ENCODE data around the gene HSD3B1. TPM values are rescaled to one million over a fixed set of nuclear protein-coding genes. Genes with fewer than 3 reads are reported as not detected.

HSD3B1 gene
- total RNA-seq, 1 donor from 2014 or later, result not detected

DNA sequence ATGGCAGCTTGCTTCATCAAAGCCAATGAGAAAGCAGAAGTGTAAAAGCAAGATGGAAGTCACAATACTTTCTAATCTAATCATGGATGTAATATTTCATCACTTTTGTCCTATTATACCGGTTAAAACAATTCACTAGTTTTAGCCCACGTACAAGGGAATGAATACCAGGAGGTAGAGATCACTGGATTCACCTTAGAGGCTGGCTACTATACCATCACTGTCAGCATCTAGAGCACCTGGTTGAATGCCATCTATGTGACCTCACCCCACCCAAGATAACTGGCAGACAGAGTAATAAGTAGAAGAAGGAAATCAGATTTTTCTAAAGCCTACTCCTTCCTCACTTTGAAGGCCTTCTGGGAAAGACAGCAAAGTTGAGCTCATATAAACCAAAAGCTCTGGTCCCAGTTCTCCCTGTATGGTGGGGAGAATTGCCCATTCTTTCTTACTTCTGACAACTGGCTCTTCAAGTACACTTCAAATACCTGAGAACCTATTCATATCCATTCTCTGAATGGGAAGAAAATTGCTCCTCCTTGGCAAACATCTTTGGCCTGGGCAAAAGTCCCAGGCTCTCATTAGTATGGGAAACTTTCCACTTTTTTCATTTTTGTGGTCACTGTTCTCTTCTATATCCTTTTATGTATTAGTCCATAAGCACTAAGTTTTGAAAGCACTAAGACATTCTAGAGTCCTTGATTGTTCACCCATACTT, 24.8 kb downstream of the HSD3B1 start:
- Histone ChIP-seq H3K27ac (ENCODE audit: low read depth, low read length) (no peak overlapping the region), H3K36me3 (ENCODE audit: control insufficient read depth in 3 of 3, insufficient read depth in 3 of 3, low read length in 3 of 3) (no peaks in the 10 kb centered on the region), H3K9me3 (ENCODE audit: control insufficient read depth in 3 of 3, low read length in 3 of 3) (peaks cover 0 to 9% (median 0%) of the 10 kb centered on the region in 3 donors), H3K9ac (ENCODE audit: low read depth in 1 of 3, low read length in 3 of 3) (no peak overlapping the region), H3K27me3 (ENCODE audit: control insufficient read depth in 3 of 3, insufficient read depth in 3 of 3, low read length in 3 of 3) (no peaks in the 10 kb centered on the region), H3K4me1 (ENCODE audit: control insufficient read depth in 3 of 3, insufficient read depth in 3 of 3, low read length in 3 of 3) (no peaks in the 10 kb centered on the region), H3K4me3 (ENCODE audit: low read length in 3 of 3) (no peak overlapping the region)

DNA sequence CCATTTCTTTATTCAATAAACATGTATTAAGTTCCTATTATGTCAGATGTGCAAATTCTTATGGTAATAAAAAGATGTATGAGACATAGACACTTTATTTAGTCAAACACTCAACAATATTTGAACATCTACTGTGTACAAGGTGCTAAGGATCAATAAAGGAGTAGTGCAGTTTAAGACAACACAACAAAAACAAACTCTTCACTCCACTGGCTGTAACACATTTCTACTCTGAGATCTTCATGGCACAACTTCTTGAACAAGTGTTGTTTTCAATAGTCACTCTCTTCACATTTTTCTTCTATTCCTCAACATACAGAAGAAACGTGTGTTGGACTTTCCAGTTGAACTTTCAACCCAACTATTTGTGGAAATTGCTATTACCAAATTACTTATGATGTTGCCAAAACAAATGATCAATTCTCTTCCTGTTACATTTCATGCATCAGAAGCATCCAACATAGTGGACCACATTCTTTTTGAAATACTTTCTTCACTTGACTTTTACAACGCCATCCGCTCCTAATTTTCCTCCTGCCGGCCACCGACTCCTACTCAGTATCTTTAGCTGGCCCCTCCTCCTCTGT, 25.4 kb downstream of the HSD3B1 start:
- Histone ChIP-seq H3K9me3 (ENCODE audit: control insufficient read depth in 3 of 3, low read length in 3 of 3) (peaks cover 0 to 9% (median 0%) of the 10 kb centered on the region in 3 donors), H3K27ac (ENCODE audit: low read depth, low read length) (no peak overlapping the region), H3K9ac (ENCODE audit: low read depth in 1 of 3, low read length in 3 of 3) (no peak overlapping the region), H3K27me3 (ENCODE audit: control insufficient read depth in 3 of 3, insufficient read depth in 3 of 3, low read length in 3 of 3) (no peaks in the 10 kb centered on the region), H3K4me1 (ENCODE audit: control insufficient read depth in 3 of 3, insufficient read depth in 3 of 3, low read length in 3 of 3) (no peaks in the 10 kb centered on the region), H3K36me3 (ENCODE audit: control insufficient read depth in 3 of 3, insufficient read depth in 3 of 3, low read length in 3 of 3) (no peaks in the 10 kb centered on the region), H3K4me3 (ENCODE audit: low read length in 3 of 3) (no peak overlapping the region)

DNA sequence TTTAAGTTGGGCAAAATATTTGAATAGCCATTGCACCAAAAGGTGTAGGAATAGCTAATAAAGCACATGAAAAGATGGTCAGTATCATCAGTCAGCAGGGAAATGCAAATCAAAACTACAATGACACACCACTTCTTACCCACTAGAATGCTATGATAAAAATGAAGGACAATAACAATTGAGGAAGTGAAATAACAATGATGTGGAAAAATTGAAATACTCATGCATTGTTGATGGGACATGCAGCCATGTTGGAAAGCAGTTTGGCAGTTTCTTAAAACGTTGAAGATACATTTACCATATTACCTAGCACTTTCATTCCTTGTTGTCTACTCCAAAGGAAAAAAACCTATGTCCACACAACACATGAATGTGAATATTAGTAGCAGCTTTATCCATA, 28.4 kb downstream of the HSD3B1 start:
- no peak overlapping the region for H3K4me3 ChIP-seq (ENCODE audit: low read length in 3 of 3)
- peaks cover 0 to 8% (median 0%) of the 10 kb centered on the region in 3 donors for H3K9me3 ChIP-seq (ENCODE audit: control insufficient read depth in 3 of 3, low read length in 3 of 3)
- no peak overlapping the region for H3K9ac ChIP-seq (ENCODE audit: low read depth in 1 of 3, low read length in 3 of 3)
- H3K27me3 ChIP-seq (ENCODE audit: control insufficient read depth in 3 of 3, insufficient read depth in 3 of 3, low read length in 3 of 3), result no peaks in the 10 kb centered on the region
- no peaks in the 10 kb centered on the region for H3K4me1 ChIP-seq (ENCODE audit: control insufficient read depth in 3 of 3, insufficient read depth in 3 of 3, low read length in 3 of 3)
- no peak overlapping the region for H3K27ac ChIP-seq (ENCODE audit: low read depth, low read length)
- no peaks in the 10 kb centered on the region for H3K36me3 ChIP-seq (ENCODE audit: control insufficient read depth in 3 of 3, insufficient read depth in 3 of 3, low read length in 3 of 3)

DNA sequence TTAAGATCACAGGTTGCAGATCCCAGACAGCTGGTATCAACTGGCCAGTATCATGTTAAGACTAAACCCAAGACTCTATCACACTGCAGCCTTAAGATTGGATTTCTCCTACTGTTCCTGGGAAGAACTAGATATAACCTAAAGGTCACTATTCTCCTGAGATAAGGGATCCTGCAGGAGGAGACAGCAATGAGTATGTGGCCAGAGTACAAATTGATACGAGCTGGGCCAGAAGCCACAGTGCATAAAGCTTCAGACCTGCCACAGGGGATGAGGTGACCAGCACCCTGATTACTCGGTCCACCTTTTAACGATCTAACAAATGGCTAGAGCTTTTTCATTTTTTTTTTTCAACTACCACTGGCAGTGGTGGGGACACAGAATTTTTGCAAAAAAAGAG, 31.0 kb downstream of the HSD3B1 start:
- Histone ChIP-seq H3K4me3 (ENCODE audit: low read length in 3 of 3) (no peak overlapping the region), H3K27ac (ENCODE audit: low read depth, low read length) (no peak overlapping the region), H3K27me3 (ENCODE audit: control insufficient read depth in 3 of 3, insufficient read depth in 3 of 3, low read length in 3 of 3) (no peaks in the 10 kb centered on the region), H3K36me3 (ENCODE audit: control insufficient read depth in 3 of 3, insufficient read depth in 3 of 3, low read length in 3 of 3) (no peaks in the 10 kb centered on the region), H3K9ac (ENCODE audit: low read depth in 1 of 3, low read length in 3 of 3) (no peak overlapping the region), H3K4me1 (ENCODE audit: control insufficient read depth in 3 of 3, insufficient read depth in 3 of 3, low read length in 3 of 3) (no peaks in the 10 kb centered on the region), H3K9me3 (ENCODE audit: control insufficient read depth in 3 of 3, low read length in 3 of 3) (no peaks in the 10 kb centered on the region)

DNA sequence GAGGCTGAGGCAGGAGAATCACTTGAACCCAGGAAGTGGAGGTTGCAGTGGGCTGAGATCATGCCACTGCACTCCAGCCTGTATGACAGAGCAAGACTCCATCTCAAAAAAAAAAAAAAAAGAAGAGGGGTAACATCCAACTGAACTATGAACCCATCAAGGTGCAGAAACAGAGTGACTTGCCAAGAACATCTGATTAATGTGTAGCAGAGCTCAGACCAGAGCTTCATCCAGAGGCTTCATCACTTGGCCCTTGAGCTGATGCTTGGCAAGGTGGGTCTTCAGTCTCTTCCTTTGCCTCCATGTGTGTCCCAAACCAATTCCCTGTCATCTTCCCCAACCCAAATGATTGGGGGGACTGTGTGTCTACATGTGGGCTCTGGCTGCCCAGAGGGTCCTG, 32.6 kb downstream of the HSD3B1 start:
- Histone ChIP-seq H3K27me3 (ENCODE audit: control insufficient read depth in 3 of 3, insufficient read depth in 3 of 3, low read length in 3 of 3) (no peaks in the 10 kb centered on the region), H3K9ac (ENCODE audit: low read depth in 1 of 3, low read length in 3 of 3) (no peak overlapping the region), H3K27ac (ENCODE audit: low read depth, low read length) (no peak overlapping the region), H3K4me1 (ENCODE audit: control insufficient read depth in 3 of 3, insufficient read depth in 3 of 3, low read length in 3 of 3) (no peaks in the 10 kb centered on the region), H3K4me3 (ENCODE audit: low read length in 3 of 3) (no peak overlapping the region), H3K36me3 (ENCODE audit: control insufficient read depth in 3 of 3, insufficient read depth in 3 of 3, low read length in 3 of 3) (no peaks in the 10 kb centered on the region), H3K9me3 (ENCODE audit: control insufficient read depth in 3 of 3, low read length in 3 of 3) (no peaks in the 10 kb centered on the region)

DNA sequence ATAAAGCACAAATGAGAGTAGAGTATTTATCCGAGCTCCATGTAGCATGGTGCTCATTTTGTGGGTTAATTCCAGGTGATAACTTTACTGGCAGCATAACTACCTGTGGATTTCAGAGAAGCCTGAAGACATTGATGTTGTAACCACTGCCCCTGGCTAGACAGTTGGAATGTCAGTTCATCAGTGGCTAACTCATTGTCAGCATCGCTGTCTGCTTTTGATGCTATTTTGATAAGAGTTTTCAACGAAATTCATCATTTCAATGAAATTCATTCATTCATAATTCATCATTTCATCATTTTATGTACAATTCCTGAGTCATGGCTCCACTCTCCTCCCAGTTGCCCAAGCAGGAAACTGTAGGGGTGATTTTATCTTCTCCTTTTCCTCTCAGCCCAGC, 34.4 kb downstream of the HSD3B1 start:
- Histone ChIP-seq H3K4me1 (ENCODE audit: control insufficient read depth in 3 of 3, insufficient read depth in 3 of 3, low read length in 3 of 3) (no peaks in the 10 kb centered on the region), H3K9ac (ENCODE audit: low read depth in 1 of 3, low read length in 3 of 3) (no peak overlapping the region), H3K36me3 (ENCODE audit: control insufficient read depth in 3 of 3, insufficient read depth in 3 of 3, low read length in 3 of 3) (no peaks in the 10 kb centered on the region), H3K9me3 (ENCODE audit: control insufficient read depth in 3 of 3, low read length in 3 of 3) (no peaks in the 10 kb centered on the region), H3K27ac (ENCODE audit: low read depth, low read length) (no peak overlapping the region), H3K27me3 (ENCODE audit: control insufficient read depth in 3 of 3, insufficient read depth in 3 of 3, low read length in 3 of 3) (peaks cover 0 to 3% (median 0%) of the 10 kb centered on the region in 3 donors), H3K4me3 (ENCODE audit: low read length in 3 of 3) (no peak overlapping the region)

DNA sequence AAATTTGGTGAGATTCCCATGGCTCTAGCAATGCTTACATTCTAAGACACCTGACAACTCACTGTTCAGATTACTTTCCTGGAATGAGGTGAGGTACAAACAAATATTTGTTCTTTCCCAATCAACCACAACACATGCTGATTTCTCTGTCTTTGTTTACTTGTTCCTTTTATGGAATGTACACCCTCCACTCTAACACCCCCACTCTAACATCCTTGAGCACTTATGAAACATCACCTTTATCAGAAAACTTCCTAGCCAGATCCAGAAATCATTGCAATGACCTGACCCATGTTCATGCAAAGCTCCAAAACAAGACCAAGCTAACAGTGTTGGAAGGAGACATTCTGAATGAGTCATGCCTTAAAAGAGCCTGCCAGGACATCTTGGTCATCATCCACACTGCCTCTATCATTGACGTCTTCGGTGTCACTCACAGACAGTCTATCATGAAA, 35.5 kb downstream of the HSD3B1 start:
- Histone ChIP-seq H3K4me3 (ENCODE audit: low read length in 3 of 3) (no peak overlapping the region), H3K36me3 (ENCODE audit: control insufficient read depth in 3 of 3, insufficient read depth in 3 of 3, low read length in 3 of 3) (no peaks in the 10 kb centered on the region), H3K27me3 (ENCODE audit: control insufficient read depth in 3 of 3, insufficient read depth in 3 of 3, low read length in 3 of 3) (peaks cover 0 to 4% (median 0%) of the 10 kb centered on the region in 3 donors), H3K27ac (ENCODE audit: low read depth, low read length) (no peak overlapping the region), H3K9ac (ENCODE audit: low read depth in 1 of 3, low read length in 3 of 3) (no peak overlapping the region), H3K9me3 (ENCODE audit: control insufficient read depth in 3 of 3, low read length in 3 of 3) (no peaks in the 10 kb centered on the region), H3K4me1 (ENCODE audit: control insufficient read depth in 3 of 3, insufficient read depth in 3 of 3, low read length in 3 of 3) (no peaks in the 10 kb centered on the region)

DNA sequence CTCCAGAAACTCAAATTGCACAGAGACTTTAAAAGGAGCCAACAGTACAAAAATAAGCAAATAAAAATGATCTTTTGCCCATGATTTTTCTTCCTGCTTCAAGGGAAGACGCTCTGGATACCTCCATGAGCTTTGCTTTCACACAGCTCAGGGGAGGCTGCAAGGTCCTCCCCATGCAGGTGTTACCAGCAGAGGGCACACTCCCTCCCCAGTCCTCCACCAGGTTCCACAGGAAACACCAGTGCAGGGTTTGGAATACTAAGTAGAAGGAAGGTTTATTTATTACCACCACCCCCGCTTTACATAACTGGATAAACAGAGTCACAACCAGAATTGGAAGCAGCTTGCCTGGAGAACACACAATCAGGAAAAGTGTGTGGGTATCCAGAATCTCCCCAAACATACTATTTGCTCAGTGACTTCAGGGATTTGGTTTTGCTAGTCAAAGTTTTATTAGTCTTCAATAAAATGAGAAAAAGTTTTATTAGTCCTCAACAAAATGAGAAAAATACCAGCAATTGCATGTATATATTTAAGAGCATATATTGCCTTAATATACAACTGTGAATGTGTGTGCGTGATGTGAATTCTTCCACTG, 37.3 kb downstream of the HSD3B1 start:
- H3K9ac ChIP-seq (ENCODE audit: low read depth in 1 of 3, low read length in 3 of 3), result no peak overlapping the region

DNA sequence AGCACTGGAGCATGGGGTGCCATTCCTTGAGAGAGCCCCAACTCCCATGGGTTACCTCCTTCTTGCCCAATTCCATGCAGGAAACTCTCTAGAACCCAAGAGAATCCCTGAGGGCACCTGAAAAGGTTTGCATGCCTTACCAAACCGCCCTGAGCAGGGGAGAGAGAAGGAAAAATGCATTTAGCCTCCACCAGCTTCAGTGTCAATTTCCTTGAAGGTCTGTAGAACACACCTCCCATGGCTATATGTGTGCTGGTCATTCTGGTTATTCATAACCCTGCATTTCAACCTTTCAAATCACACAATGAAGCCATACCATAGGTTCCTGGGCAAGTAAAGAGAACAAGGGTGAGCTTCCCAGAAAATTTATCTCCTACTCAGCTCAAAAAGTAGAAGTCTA, 39.6 kb downstream of the HSD3B1 start:
- no peaks in the 10 kb centered on the region for H3K9me3 ChIP-seq (ENCODE audit: control insufficient read depth in 3 of 3, low read length in 3 of 3)
- H3K4me1 ChIP-seq (ENCODE audit: control insufficient read depth in 3 of 3, insufficient read depth in 3 of 3, low read length in 3 of 3), result no peaks in the 10 kb centered on the region
- H3K9ac ChIP-seq (ENCODE audit: low read depth in 1 of 3, low read length in 3 of 3), result no peak overlapping the region
- no peaks in the 10 kb centered on the region for H3K36me3 ChIP-seq (ENCODE audit: control insufficient read depth in 3 of 3, insufficient read depth in 3 of 3, low read length in 3 of 3)
- H3K27me3 ChIP-seq (ENCODE audit: control insufficient read depth in 3 of 3, insufficient read depth in 3 of 3, low read length in 3 of 3), result peaks cover 0 to 4% (median 0%) of the 10 kb centered on the region in 3 donors
- no peak overlapping the region for H3K27ac ChIP-seq (ENCODE audit: low read depth, low read length)
- H3K4me3 ChIP-seq (ENCODE audit: low read length in 3 of 3), result no peak overlapping the region

More for the DNA sequence above, 37.3 kb downstream of the HSD3B1 start:
- no peaks in the 10 kb centered on the region for H3K36me3 ChIP-seq (ENCODE audit: control insufficient read depth in 3 of 3, insufficient read depth in 3 of 3, low read length in 3 of 3)
- H3K4me3 ChIP-seq (ENCODE audit: low read length in 3 of 3), result no peak overlapping the region
- no peaks in the 10 kb centered on the region for H3K9me3 ChIP-seq (ENCODE audit: control insufficient read depth in 3 of 3, low read length in 3 of 3)
- H3K4me1 ChIP-seq (ENCODE audit: control insufficient read depth in 3 of 3, insufficient read depth in 3 of 3, low read length in 3 of 3), result no peaks in the 10 kb centered on the region
- no peak overlapping the region for H3K27ac ChIP-seq (ENCODE audit: low read depth, low read length)
- H3K27me3 ChIP-seq (ENCODE audit: control insufficient read depth in 3 of 3, insufficient read depth in 3 of 3, low read length in 3 of 3), result peaks cover 0 to 4% (median 0%) of the 10 kb centered on the region in 3 donors

DNA sequence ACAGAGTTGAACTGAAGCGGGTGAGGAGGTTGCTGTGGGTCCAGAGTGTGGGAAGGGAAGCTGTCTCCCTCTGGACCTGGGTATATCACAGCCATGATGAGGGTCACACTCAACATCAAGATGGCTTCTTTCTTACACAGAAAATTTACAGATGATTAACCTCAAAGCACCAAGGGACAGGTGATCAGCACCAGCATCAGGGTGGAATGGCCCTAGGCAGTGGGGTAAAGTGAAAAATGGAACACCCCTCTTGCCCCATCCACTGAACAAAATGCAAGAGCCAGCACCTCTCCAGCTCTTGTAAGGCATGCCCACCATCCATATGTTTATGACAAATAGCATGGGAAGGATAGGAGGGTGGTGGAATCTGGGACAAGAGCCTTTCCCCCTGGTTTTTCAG, 40.3 kb downstream of the HSD3B1 start:
- peaks cover 0 to 4% (median 0%) of the 10 kb centered on the region in 3 donors for H3K27me3 ChIP-seq (ENCODE audit: control insufficient read depth in 3 of 3, insufficient read depth in 3 of 3, low read length in 3 of 3)
- no peaks in the 10 kb centered on the region for H3K9me3 ChIP-seq (ENCODE audit: control insufficient read depth in 3 of 3, low read length in 3 of 3)
- no peak overlapping the region for H3K27ac ChIP-seq (ENCODE audit: low read depth, low read length)
- H3K4me1 ChIP-seq (ENCODE audit: control insufficient read depth in 3 of 3, insufficient read depth in 3 of 3, low read length in 3 of 3), result no peaks in the 10 kb centered on the region
- H3K4me3 ChIP-seq (ENCODE audit: low read length in 3 of 3), result no peak overlapping the region
- H3K36me3 ChIP-seq (ENCODE audit: control insufficient read depth in 3 of 3, insufficient read depth in 3 of 3, low read length in 3 of 3), result no peaks in the 10 kb centered on the region
- no peak overlapping the region for H3K9ac ChIP-seq (ENCODE audit: low read depth in 1 of 3, low read length in 3 of 3)
